Right lobe of liver (tissue), 6 donors: ENCODE data around the gene SDR42E2. TPM values are rescaled to one million over a fixed set of nuclear protein-coding genes. Genes with fewer than 3 reads are reported as not detected.

ENCODE experiments used
- ATAC-seq, 4 donors: fragments of 200-7000 bp; cut with Tn5 transposase; one replicate each; pipeline ENCODE4 v1.9.1; 2020; ENCODE audit warnings: mild to moderate bottlenecking in 4 of 4, moderate library complexity in 4 of 4
- DNase-seq, 3 donors: peaks; one replicate each; pipeline ENCODE4 v3.0.0-alpha.2; 2020
- H3K27ac ChIP-seq, 3 donors: fragments of 200-600 bp; one replicate each; pipeline ENCODE4 v1.8.0; 2022
- H3K27me3 ChIP-seq, 2 donors: fragments of 200-600 bp; one replicate each; pipeline ENCODE4 v1.8.0; 2022
- H3K36me3 ChIP-seq, 4 donors: fragments of 200-600 bp; sonication (generic) in 1 of 4; one replicate each; pipeline versions ENCODE4 v1.5.1 to v1.8.0; 2017 to 2022; ENCODE audit warnings: control low read depth in 1 of 4
- H3K4me1 ChIP-seq, 4 donors: fragments of 200-600 bp; sonication (generic) in 1 of 4; one replicate each; pipeline versions ENCODE4 v1.5.1 to v1.8.0; 2017 to 2022; ENCODE audit warnings: control low read depth in 1 of 4
- H3K4me3 ChIP-seq, 3 donors: fragments of 200-600 bp; one replicate each; pipeline ENCODE4 v1.8.0; 2022
- H3K9me3 ChIP-seq, 4 donors: fragments of 200-600 bp; sonication (generic) in 1 of 4; one replicate each; pipeline versions ENCODE4 v1.5.1 to v1.8.0; 2017 to 2022; ENCODE audit warnings: control low read depth in 1 of 4
- CTCF ChIP-seq, 4 donors: fragments of 200-600 bp in 3 of 4; fragments of 450-650 bp in 1 of 4; IDR thresholded peaks; one replicate each; pipeline versions ENCODE4 v1.5.1 to v1.8.0; 2016 to 2022; ENCODE audit warnings: antibody characterized with exemption in 4 of 4, mild to moderate bottlenecking in 2 of 4
- POLR2A ChIP-seq: fragments of 450-650 bp; IDR thresholded peaks from one replicate; pipeline ENCODE4 v1.6.1; 2017; ENCODE audit warnings: antibody characterized with exemption, mild to moderate bottlenecking
- WGBS: methylation state at CpG from one replicate; pipeline ENCODE4 v1.1.6; 2018; ENCODE audit warnings: low coverage, low lambda C conversion rate; ENCODE audit not compliant: insufficient coverage; ENCODE audit errors: missing lambda C conversion rate; 5-methylcytosine and 5-hydroxymethylcytosine counted together
- intact Hi-C, 2 donors: fragments of 100-400 bp; cut with DNase I; formaldehyde crosslinking; loops; one replicate each; pipeline versions ENCODE4 v1.11.2 to v1.14.1; 2022
- long read RNA-seq: library from polyadenylated mRNA; unstranded; transcript quantifications from one replicate; pipeline ENCODE4 v2.0.0, GENCODE V29; 2019
- total RNA-seq, 6 experiments: library from RNA; depleted of rRNA in 2 of 6; stranded (reverse); fragments of >200 nt in 2 of 6; fragmentation: NEBNext Ultra II Directional in 3 of 6; extraction: Animal tissue kit (Norgen Biotek cat#: 25700) in 3 of 6; gene quantifications; one replicate each; pipeline versions ENCODE4 v1.1.0 to v1.2.4, GENCODE V29; 2016 to 2023
- donor health status: DM: no; HTN: yes; CAD: no.
- donor health status: DM: no; HTN: no; CAD: no.
- donor health status: DM: no; HTN: no; CAD: no.
- donor health status: DM: no; HTN: yes; CAD: no.
- donor health status: DM: no; HTN: yes; CAD: no.

SDR42E2 gene
- total RNA-seq = not detected
- long read RNA-seq = 0 reads

GRCh38 chr16:22161999-22162655 is at the start of gene SDR42E2:
Gene SDR42E2, plus strand, starts transcription at chr16:22162506. Its CDS starts 3,077 bp downstream, at chr16:22165583.
- TF ChIP-seq CTCF (IDR thresholded peaks at IDR 0.05) = no peak
- no peak for TF ChIP-seq POLR2A
- WGBS = 34% methylated on average over 5 of the region's 40 CpGs
- H3K4me1 ChIP-seq = peaks cover 0 to 5% (median 0%) of the 10 kb centered on the region in 4 donors
- no peaks in the 10 kb centered on the region for H3K27me3 ChIP-seq
- H3K27ac ChIP-seq = no peak within 1 kb of the TSS
- H3K4me3 ChIP-seq = no peak within 1 kb of the TSS
- intact Hi-C loops = no loop called here
- H3K9me3 ChIP-seq = no peaks in the 10 kb centered on the region
- ATAC-seq (peak in 3 of 4 donors; percentile 24 to 33 (median 25)), DNase-seq (no peak)
- H3K36me3 ChIP-seq = no peaks in the 10 kb centered on the region

DNA sequence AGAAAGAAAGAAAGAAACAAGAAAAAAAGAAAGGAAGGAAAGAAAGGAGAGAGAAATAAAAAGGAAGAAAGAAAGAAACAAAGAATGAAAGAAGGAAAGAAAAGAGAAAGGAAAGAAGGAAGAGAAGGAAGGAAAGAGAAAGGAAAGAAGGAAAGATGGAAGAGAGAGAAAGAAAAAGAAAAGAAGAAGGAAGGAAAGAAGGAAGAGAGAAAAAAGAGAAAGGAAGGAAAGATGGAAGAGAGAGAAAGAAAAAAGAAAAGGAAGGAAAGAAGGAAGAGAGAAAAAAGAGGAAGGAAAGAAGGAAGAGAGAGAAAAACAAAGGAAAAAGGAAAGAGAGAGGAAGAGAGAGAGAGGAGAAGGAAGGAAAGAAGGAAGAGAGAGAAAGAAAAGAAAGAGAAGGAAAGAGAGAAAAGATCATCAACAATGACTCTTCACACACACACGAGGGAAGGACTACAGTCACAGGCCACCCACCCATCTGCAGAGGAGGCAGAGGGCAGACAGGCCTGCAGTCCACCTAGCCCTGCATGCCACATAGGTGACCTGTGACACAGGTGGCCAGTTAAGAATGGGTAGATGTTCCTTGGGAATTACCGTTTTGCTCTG is 46.1 kb upstream of the SDR42E2 start:
- DNase-seq = no peak
- H3K4me3 ChIP-seq = no peak overlapping the region
- no peak for ATAC-seq
- TF ChIP-seq CTCF (IDR thresholded peaks at IDR 0.05) (no peak), POLR2A (no peak)
- H3K27me3 ChIP-seq = no peaks in the 10 kb centered on the region
- H3K9me3 ChIP-seq = no peaks in the 10 kb centered on the region
- H3K4me1 ChIP-seq = no peaks in the 10 kb centered on the region
- H3K36me3 ChIP-seq = no peaks in the 10 kb centered on the region
- 88% methylated on average over 1 of the region's 2 CpGs for WGBS
- no peak overlapping the region for H3K27ac ChIP-seq
- intact Hi-C loops = no loop called here

DNA sequence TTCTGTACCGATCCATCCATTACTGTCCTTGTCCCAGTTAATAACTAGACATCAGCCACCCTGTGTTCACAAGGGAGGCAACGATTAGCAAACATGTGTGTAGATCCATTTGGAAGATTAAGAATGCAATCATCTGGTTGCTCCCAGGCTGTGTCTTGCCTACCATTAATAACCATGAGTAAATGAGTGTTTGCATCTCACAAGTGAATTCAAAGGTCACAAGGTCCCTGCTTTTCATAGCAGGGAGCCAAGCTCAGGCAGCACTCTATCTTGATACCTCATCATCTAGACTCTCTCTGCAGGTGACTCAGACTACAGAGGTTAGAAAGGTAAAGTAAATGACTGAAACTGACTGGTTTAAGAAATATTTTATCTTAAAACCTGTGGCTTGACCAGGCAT is 44.7 kb upstream of the SDR42E2 start:
- DNase-seq (no peak), ATAC-seq (no peak)
- Histone ChIP-seq H3K4me1 (no peaks in the 10 kb centered on the region), H3K27me3 (no peaks in the 10 kb centered on the region), H3K27ac (no peak overlapping the region), H3K36me3 (no peaks in the 10 kb centered on the region), H3K9me3 (no peaks in the 10 kb centered on the region), H3K4me3 (no peak overlapping the region)
- TF ChIP-seq POLR2A (no peak), CTCF (IDR thresholded peaks at IDR 0.05) (no peak)
- intact Hi-C loops = no loop called here
- WGBS = 67% methylated on average over 2 of the region's 2 CpGs

GRCh38 chr16:22120440-22120839 is 41.9 kb upstream of the SDR42E2 start:
- ATAC-seq (no peak), DNase-seq (no peak)
- TF ChIP-seq CTCF (IDR thresholded peaks at IDR 0.05) = no peak
- TF ChIP-seq POLR2A = no peak
- no peaks in the 10 kb centered on the region for H3K9me3 ChIP-seq
- H3K27ac ChIP-seq = no peak overlapping the region
- no peaks in the 10 kb centered on the region for H3K27me3 ChIP-seq
- H3K36me3 ChIP-seq = no peaks in the 10 kb centered on the region
- intact Hi-C loops = no loop called here
- H3K4me3 ChIP-seq = no peak overlapping the region
- H3K4me1 ChIP-seq = no peaks in the 10 kb centered on the region
- 75% methylated on average over 2 of the region's 3 CpGs for WGBS
